GM19238 (cell line): Measurements from ENCODE around the gene MYRF.
A peak's percentile ranks its signal among the peaks of the same experiment; 100 is the strongest.

Experiments used
- DNase-seq: peaks from one replicate; pipeline ENCODE4 v3.0.0; 2011; ENCODE audit warnings: low spot score; ENCODE audit not compliant: insufficient read length

MYRF gene

DNA sequence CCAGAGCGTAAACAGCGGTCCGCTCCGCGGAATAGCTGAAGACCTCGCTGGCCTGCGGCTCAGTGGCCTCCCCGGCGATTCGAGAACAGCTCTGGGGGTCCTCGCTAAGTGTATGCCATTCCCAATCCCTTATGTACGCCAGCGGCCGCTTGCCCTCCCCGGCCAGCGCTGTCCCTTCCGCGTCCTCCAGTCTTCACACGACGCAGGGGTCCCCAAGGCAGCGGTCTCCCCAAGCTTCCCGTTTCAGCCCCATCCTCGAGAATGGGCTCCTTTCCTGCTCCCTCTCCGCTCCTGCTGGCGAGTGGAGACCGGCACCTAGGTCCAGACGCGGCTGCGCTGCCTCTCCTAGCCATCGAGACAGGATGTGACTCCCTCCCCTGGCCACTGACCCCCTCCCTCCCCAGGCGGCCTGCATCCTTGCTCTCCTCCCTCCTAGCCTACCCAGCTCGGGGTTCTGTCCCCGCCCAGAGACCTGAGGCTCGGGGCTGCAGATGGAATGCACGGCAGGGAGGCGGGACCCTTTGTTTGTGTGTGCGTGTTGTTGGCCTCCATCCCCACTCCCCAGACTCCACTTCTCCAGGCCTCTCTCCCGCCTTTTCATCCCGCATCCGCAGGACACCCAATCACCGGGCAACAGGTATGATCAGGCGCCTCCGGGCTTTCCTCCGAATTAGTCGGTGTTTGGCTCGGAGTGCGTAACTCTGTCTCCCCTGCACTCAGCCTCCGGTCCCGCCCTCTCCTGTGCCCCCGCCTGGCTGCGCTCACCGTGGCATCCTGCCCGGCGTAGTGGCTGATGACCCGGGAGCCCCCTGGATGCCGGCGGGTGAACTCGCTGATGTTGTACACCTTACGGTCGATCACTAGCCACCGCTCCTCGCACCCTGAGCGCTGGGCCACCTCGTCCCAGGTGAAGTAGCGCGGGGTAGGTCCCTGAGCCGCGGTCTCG is 63.6 kb downstream of the MYRF start:
- DNase-seq, result peak; percentile 61

DNA sequence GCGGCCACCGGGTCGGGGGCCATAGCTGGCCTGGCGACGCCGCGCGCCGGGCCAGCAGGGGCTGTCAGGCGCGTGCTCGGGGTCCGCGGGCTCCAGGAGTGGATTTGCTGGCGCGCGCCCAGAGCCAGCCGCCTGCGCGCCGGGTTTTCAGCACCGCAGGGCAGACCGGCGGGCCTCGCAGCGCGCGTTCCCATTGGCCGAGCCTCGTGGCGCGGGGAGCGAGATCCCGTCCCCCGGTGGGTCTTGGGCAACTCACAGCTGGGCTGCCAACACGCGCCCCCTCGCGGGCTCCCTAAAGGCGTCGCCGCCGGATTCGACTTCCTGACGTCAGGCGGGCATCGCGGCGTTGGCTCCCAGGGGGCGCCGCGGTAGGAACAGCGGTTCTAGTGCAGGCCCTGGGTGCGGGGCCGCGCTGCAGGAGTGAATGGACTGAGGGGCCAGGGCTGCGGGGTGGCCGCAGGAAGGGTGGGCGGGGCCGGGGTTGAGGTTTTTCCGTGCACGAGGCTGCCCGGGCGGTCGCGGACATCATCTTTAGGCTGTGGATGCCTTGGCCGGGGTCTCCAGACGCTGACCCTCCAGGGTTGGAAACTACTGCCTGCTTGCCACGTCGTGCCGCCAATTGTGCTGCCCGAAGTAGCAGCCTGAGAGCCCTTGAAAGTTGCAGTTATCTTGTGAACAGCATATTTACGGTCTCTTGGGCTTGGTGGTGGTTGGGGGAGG is 64.5 kb downstream of the MYRF start, which contains the start of gene FADS1:
Gene FADS1, minus strand, starts transcription at position 268 of the 720 bp plus-strand sequence. Its CDS starts 74 bp downstream, at position 194.
- peak; percentile 83 for DNase-seq

DNA sequence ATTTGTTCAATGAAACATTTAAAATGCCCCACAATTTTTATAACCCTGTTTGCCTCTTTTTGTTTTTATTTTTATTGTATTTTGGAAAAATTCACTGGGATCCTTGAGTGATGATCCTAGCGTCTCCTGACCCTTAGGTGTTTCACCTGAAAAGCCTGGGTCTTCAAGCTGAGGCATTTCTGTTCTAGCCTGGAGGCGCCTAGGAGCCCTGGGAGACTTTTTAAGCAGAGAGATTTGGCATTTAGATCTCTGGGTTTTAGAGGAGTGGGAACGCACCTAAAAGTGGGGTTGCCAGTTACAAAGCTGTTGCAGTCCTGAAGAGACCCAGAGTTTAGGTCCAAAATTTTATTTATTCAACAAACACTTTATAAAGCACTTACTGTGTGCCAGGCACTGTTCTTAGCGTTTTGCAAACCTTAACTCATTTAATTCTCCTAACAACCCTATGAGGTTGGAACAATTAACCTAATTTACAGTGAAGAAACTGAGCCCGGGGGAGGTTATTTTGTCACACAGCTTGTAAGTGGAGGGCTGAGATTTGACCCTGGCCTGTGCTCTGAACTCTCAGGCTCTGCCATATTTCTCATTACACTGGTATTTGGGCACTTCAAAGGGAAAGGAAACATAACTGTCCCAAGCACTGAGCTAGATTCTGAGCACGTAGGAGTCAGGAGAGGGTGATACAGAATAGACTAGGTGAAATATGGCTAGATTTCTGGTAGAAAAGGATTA is 65.2 kb downstream of the MYRF start:
- no peak for DNase-seq

DNA sequence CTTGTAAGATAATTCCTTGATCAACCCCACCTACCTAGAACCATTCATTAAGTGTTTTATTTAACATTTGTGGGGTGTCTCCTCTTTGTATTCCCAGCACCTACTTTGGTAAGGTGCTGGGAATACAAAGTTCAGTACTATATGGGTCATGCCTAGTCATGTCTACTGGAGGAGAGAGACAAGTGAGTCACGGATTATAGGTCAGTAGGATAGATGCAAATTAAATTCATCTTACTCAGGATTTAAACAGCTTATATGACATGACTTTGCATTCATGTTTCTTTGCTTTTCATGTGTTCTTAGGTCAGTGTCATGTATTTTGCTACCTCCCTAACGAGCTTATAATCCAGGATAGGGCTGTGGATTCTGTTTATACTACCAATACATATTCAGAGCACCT is 67.7 kb downstream of the MYRF start:
- DNase-seq, result no peak

DNA sequence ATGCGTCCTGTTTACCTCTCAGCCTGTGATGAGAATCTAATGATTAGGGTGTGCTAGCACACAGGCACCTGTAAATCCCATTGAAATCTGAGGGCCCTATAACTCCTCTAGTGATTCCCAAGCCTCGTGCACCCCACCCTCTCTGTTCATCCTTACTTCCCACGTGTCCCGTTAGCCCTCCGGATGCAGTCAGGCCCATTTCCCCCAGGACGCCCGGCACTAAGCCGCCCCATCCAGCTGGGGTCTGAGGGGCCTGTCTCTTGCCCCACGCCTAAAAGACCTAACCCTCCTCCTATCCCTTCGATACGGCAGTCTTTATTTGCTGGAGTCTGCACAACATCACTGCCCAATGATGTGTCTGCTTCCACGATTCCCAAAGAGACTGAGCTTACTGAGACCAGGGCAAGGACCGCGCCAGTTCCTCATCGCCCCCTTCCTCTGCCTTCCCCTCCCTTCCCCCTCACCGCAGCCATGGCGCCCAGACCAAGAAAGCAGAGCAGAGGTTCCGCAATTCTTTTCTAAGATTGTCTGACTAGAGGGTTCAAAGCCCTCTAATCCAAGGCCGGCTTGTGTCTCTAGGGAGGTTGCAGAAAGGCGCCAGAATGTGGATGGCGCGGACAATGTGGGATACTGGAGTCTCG is 74.6 kb downstream of the MYRF start:
- DNase-seq, result no peak

DNA sequence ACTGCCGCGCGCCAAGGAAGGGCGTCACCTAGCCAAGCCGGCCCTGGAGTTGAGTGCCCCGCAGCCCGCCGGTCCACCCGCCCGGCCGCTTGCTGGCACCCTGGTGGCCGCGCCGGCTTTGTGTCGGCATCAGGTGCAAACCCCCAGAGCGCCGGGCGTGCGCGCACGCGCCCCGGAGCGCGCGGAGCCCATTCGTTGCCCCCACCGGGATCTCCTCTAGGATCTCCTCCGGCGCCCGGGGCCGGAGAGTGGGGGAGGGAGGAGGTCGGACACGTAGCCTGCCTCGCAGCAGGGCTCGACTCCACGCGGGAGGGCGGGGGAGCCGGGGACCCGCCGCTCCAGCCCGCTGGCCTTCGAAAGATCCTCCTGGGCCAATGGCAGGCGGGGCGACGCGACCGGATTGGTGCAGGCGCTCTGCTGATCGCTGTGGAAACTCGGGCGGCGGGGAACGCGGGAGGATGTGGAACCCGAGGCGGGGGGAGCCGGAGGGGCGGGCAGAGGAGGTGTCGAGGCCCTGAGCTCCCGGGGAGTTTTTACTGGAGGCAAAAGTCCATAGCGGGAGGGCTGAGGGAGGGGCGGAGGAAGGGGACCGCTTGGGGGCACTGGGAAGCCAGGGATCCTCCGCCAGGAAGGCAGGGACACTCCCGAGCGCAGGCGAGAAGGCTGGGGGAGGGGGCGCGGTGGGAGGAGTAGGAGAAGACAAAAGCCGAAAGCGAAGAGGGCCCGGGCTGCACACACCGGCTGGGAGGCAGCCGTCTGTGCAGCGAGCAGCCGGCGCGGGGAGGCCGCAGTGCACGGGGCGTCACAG is 75.3 kb downstream of the MYRF start, which contains the start of gene FADS2:
Gene FADS2, plus strand, starts transcription at position 730 of the 808 bp plus-strand sequence. CDS start 91 bp downstream, outside the sequence.
- DNase-seq, result peak; percentile 92

DNA sequence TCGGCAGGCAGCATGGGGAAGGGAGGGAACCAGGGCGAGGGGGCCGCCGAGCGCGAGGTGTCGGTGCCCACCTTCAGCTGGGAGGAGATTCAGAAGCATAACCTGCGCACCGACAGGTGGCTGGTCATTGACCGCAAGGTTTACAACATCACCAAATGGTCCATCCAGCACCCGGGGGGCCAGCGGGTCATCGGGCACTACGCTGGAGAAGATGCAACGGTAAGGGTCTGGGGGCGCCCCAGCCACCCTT is 75.9 kb downstream of the MYRF start:
- no peak for DNase-seq

DNA sequence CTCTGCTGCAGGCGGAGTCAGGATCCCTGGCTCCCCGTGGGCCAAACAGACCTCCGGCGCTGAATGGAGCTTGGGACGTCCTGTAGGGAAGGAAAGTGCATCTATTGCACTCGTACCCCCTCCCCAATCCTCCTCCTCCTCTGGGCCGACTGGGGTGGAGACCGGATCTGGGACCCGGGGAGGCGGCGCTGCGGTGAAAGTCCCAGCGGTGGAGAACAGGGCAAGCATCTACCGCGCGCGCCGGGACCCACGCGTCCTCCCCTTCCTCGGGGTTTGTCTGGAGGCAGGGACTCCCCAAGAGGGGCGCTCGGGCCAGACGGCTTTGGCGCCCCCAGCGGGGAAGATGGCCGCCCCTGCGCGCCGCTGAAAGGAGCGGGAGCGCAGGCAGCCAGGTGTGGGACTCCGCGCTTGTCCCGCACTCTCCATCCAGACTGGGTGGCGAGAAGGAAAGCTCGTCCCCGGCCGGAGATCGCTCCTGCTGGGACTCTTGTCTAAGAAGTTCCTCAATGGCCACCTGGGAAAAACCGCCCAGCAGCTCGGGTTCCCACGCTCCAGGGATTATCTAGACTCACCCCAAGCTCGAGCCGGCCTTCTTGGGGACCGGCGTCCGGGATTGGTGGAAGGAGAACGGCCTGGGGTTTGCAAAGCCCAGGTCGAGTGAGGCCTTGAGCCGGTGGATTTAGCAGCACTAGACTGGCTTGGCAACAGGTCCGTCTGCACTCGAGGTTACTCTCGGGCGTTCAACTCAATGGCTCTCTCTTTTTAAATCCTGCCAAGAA is 76.4 kb downstream of the MYRF start:
- DNase-seq, result peak; percentile 68

DNA sequence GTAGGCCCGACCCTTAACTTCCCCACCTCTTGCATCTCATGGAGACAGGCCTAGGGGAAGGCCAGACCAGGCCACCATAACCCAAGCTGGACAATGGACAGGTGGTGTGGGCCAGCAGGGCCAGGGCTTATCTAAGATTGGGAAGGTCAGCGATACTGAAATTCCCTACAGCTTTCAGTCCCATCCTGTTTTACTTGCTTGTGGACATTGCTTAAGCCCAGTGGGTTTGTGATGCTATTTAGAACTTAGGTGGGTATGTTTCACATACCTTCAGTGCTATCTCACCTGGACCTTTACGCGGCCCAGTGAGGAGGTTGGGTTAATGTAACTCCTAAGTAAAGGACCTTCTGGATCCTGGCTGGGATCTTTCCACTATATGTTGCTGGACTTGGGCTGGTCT is 77.4 kb downstream of the MYRF start:
- no peak for DNase-seq

DNA sequence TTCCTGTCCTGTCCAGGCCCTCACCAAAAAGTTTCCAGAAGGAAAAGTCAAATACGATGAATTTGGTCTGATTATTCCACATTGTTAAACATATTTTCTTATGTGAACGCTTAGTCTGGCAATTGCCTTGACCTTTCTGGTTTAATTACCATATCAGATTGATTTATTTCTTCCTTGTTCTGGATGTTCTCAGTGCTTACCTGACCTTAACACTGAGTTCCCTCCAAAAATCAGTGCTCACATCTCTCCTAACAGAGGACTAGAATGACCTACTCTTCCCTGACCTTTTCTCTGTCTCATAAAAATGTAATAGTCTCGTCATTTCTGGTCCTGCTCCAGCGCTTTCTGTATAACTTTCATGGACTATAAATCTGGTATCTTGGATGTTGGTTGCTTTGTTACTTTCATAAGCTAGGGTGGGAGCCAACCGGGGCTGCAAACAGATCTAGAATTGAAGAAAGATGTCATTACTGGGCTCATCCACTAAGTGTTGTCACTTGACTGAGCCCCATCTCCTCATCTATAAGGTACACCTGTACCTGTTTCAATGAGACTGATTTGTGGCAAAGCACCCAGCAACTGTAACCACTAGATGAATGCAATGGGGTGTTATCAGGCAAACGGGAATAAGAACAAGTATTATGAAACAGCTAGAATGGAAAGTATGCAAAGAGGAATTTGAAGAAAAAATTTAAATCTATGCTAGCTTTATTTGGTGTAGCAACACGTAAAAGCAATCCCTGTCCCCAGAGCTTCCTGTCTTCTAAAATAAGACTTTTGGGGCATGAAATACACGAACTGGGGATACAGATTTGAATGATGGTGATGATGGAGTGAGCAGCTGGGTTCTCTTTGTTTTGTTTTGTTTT is 78.0 kb downstream of the MYRF start:
- no peak for DNase-seq

DNA sequence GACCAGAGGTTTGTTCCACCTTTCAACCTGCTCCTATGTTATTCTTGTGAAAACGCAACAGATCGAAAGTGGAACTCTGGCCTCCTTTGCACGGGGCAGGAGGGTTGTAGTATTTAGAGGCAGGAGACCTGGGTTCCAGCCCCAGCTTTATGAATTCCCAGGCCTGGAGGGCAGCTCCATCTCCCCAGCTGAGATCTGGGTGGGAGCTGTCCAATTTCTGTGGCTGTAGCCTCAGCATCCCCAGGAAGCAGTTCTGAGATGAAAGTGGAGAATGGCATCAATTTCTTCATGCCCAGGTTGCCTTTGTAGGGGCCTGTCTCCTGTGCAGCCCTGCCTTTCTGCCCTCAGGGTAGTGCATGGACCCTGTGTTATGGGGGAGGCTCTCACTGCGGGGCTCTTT is 79.8 kb downstream of the MYRF start:
- DNase-seq, result no peak

DNA sequence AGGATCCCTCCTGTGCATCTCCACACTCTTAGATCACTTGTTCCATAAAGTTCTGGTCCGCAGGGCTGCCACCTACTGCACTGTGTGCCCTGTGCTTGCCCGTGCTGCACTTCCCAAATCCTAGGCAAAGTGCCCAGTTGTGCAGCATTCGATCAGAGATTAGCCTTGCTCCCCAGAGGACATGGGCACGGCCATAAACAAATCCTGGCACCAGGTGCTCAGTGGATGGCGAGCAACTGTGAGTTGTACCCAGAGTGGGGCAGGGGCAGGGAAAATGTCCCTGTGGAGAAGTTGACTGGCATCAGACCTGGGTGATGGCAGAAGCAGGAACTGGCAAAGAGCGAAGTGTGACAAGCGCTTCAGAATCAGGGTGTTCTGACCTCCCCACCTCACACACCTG is 80.3 kb downstream of the MYRF start:
- no peak for DNase-seq

DNA sequence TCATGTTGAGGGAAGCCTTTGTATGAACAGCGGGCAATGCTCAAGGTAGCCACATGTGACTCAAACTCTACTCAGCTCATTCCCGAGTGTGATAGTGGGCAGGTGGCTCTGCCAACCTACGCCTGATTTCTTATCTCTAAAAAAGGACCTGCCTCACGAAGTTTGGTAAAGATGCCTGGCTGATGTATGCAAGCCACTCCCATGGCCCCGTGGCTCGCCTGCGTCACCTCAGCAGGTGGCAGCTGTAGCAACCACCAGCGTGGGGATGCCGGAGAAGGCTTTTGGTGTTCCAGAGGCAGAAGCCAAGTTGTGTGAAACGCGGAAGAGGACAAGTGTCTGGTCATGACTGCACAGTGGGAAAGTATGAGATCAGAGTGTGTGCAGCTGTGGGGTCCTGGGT is 81.0 kb downstream of the MYRF start:
- no peak for DNase-seq

DNA sequence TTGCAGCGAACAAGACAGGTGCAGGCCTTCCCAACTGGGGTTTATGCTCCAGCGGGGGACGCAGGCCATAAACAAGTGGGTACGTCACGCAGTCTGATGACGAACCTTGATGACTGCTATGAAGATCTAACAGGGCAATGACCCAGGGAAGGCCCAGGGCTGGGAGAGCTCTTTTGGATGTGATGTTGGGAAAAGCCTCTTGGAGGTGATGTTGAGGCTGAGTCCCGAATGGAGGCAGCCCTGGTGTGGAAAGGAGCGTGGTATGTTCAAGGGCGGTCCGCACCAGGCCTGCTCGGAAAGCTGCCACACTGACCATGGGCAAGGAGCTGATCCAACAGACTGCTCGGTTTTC is 81.5 kb downstream of the MYRF start:
- no peak for DNase-seq

DNA sequence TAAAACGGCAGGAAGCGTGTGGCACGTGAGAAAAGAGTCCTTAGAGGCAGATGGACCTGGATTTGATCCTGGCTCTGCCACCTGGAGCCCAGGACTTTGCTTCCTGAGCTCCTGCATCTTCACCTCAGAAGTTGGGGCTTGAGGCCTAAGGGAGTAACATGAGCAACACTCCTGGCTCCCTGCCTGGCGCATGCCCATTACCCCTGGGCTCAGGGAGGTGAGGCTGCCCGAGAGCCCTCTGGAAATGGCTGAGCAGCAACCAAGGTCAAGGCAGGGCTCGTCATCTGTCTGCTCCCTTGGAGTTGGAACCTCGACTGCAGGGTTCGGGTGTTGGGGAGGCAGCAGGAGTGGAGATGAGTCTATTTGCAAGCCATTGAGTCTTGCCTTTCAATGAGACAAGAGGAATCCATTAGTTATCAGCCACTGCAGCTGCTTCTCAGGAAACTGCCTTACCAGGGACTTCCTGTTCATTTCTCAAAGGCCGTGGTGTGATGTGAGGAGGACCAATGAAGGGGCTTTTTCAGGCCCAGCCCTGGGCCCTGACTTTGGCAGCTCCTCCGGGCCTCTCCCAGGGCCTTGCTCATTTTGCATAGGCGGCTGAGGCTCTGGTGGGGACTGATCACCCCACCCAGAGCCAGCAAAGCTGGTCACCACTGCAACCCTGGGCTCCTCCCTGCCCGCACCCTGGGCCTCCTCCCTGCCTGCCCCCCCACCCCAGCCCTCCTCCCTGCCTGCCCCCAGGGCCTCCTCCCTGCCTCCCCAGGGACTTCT is 82.0 kb downstream of the MYRF start:
- DNase-seq, result peak; percentile 88

DNA sequence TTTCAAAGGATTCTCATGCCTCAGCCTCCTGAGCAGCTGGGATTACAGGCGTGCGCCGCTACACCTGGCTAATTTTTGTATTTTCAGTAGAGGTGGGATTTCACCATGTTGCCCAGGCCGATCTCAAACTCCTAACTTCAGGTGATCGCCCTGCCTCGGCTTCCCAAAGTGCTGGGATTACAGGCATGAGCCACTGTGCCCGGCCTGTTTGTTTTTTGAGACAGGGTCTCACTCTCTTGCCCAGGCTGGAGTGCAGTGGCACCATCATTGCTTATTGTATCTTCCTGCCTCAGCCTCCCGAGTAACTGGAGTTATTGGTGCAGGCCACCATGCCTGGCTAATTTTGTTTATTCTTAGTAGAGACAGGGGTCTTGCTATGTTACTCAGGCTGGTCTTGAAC is 83.8 kb downstream of the MYRF start:
- DNase-seq, result no peak

DNA sequence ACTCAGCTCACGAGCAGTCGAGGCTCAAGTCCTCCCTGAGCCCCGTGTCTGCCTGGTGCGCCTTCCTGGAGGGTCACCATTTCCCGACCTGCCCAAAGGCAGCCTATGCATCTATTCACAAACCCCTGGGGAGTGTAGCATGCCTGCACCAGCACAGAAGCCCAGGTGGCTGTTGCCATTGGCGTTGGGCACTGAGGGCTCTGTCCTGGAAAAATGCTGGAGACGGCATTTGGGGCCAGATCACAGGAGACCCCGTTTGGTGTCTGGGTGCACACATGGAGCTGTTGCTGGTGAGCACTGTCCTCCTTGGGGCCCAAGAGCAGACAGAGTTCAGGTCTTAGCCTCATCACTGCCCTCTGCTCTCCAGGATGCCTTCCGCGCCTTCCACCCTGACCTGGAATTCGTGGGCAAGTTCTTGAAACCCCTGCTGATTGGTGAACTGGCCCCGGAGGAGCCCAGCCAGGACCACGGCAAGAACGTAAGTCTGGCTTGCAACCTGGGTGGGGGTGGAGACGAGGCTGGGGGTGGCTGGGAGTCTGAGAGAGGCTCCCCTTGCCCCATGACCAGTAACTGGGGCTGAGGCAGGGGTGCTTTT is 85.1 kb downstream of the MYRF start:
- DNase-seq, result no peak
